ENCODE measurements around the gene SERPINE3.

Gene SERPINE3

DNA sequence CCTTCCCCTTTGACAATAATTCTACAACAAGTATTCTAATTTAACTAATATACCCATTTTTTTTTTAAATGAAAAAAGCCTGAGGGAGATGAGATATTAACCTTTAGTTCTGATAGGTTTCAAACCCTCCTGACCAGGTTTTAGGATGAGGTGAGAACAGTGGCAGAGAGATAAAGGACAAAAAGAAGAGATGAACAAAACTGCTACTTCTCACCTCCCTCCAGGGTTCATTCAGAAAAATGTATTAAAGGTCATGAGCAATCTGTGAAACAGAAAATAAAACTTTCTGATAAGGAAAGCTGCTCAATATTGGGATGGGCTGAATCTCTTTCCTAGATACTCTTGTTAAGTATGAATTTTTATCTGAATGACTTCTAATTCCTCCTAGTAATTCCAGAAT lies 24.1 kb downstream of the SERPINE3 start:
- no peak for DNase-seq (ENCODE audit: low read depth in 2 of 2)

DNA sequence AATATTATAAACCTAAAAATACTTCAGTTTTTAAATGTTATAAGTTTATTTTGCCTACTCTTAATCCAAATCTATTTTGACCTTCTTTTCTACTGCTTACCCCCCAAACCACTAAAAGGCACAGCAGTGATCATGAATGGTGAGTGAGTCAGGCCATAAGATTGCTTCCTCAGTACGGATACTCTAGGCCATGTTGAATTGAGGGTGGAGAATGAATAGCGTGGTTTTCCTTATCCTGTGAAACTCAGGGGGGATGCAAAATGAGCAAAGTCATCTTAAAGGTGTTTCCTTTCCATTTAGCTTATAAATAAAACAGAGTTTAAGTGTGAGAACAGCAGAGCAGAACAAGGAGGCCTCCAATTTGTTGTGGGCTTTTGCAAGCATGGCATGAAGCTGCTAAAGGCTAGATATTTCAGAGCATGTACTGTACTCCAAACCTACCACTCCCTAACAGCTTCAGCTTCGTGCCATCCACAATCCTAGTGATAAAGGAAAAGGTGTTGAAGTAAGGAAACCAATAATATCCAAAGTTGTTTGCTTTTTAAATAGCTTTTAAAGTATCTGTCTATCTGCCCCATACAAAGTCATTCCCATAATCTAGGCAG lies 25.0 kb downstream of the SERPINE3 start:
- no peak for DNase-seq (ENCODE audit: low read depth in 2 of 2)

DNA sequence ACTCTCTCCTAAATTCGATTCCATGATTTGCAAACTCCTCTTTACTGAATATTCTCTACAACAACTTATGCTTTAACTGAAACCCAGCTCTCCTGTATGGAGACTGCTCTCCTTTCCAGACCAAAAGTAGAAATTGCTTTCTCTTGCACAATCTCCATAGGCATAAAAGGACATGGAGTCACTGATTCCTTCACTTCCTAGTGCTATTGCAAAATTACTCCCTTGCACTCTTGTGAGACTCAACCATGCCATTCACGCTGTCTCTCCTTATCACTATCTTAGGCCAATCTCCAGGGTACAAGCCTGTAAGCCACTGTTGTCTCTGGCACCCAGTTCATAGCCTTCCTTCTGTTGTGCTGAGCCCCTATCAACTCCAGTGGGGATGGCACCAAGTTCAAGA lies 30.6 kb downstream of the SERPINE3 start:
- DNase-seq (ENCODE audit: low read depth in 2 of 2) = no peak

DNA sequence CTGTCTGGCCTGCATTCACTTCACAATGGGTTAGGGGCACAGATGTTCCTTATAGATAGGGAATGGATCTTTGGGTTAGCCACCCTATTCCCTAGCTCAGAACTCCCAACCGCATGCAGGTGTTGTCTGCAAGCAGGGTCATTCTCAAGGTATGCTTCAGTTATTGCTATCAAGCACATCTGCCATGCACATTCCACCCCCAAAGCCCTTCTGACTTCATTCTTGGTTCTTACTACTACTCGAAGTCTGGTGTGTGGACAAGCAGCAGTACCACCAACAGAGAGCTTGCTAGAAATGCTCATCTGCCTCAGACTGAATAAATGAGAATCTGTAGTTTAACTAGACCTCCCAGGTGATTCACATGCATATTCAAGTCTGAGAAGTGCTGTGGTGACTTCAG lies 31.3 kb downstream of the SERPINE3 start:
- DNase-seq (ENCODE audit: low read depth in 2 of 2) = no peak

DNA sequence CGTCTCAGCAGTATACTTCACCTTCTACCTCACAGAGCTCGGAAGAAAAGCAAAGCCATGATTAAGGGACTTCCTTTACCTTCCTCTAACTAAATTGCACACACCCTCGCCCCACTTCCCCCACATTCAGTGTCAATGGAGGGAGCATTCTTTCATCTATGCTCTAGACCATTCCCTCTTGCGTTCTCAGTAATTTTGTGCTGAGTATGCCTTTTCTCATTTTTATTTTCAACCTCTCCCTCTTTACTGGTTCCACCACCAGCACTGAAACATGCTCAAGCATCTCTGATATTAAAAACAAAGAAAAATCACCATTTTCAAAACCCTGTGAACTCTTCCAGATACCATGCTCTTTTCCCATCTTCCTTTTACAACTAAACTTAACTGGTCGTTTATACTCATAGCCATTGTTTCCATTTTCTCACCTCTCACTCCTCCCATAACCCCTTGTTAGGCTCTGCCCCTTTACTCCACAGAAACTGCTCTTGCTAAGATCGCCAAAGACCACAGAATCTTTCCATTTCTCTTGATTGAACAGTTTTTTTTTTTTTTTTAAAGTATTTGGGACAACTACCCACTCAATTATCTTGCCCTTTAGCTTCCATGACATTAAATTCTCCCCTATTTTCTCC lies 32.4 kb downstream of the SERPINE3 start:
- no peak for DNase-seq (ENCODE audit: low read depth in 2 of 2)

DNA sequence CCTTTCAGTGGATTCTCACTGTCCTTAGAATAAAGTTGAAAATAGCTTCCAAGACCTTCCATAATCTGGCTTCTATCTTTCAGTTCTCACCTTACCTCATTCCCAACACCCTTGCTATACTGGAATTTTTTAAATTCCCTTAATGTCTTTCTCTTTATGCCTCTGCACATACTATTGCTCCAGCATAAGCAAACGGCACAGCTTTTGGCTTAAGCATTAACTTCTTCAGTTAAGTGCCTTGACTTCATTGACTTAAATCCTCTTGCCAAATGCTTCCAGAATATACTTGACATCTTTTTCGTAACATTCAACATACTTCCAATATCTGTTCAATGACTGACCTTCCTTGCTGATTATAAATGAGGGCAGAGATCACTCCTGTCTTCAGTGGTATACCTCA lies 34.0 kb downstream of the SERPINE3 start:
- DNase-seq (ENCODE audit: low read depth in 2 of 2) = no peak

DNA sequence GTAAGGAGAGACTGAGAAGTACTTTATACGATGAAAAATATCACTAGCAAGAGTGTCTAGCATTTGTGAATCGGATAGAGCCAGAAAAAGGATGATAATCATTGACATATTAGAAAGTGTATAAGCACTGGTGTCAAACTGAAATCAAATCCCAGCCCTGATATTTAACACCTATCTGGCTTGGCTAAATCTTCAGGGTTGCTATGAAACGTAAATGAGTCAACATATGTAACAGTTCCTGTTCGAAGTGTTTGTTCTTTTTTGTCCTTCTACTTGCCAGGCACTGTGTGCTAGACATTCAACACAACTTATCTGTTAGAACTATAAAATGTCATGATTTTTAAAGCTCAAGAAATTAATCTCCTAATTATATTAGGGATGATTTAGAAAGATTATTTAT lies 40.8 kb downstream of the SERPINE3 start:
- no peak for DNase-seq (ENCODE audit: low read depth in 2 of 2)

DNA sequence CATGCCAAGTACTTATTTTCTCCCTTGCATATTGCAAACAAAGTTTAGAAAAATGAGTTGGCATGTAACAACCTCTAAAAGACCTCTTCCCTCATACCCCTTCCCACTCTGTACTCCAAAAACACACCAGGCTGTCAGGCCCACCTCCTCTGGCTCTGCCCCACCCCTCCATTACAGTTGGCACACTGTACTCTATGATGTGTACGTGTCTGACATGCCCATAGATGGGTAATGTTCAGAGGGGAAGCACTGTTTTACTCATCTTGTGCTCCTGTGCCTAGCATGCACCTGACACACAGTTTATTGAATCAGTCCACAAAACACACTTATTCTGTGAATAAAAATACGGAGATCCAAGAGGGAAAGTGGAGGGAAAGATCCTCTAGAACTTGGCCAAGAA lies 45.6 kb downstream of the SERPINE3 start:
- DNase-seq (ENCODE audit: low read depth in 2 of 2) = no peak

DNA sequence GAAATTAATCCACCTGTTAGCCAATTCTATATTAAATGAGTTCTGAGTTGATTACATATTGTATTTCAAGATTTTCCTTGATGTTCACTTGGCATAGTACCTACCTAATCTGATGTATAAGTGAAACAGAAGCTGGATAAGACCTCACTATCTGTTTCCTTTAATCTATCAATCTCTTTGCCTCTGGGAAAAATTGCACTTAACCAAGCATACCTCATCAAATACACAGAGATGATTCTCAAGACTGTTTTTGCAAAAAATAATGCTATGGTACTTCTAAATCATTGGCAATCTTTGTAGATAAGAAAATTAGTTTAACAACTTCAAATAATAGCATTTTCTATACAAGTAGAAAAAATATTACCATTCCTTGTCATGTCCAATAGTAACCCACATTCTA lies 55.2 kb downstream of the SERPINE3 start:
- DNase-seq (ENCODE audit: low read depth in 2 of 2) = no peak

DNA sequence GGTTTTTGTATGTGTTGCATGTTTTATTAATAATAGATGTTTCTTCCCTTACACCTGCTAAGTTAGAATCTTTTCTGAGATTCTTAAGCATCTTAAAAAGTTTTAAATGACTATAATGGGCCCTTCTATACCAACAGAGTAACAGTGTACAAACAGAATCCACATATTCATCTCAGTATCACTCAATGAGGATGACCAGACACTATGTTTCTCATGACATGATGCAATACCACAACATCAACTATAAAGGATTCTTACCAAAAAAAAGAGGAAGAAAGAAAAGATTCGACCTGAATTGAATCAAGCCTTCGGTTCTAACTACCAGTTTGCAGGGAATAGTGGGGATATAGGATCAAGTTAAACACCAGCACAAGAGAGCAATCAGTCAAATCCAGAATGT lies 56.9 kb downstream of the SERPINE3 start:
- no peak for DNase-seq (ENCODE audit: low read depth in 2 of 2)

DNA sequence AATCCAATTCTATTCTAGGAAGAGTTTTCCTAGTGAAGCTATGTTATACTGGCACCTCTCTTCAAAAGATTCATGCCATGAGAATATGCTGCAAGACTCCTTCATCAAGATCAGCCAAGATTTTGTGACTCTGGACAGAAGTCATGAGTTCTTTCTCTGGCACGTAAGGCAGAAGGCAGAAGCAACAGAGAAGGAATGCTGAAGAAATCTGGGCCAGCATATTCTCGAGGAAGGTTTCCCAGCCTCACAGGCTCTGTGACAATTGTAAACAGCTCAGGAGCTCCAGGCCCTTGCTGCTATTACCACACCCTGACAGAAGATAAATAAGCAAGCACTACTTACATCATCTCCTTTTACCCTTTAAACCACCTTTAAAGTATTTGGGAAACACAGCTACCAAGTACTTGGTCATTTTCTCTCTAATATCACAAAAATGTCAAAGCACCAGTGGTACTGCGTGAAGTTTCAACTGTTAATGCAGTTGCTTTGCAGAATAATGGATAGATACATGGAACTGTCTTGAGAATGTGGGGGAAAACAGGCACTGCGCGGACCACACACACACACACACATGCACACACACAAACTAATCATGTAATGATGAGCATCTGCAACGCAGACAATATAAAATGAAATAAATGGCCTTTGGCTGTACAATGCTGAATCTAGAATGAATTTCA lies 57.9 kb downstream of the SERPINE3 start:
- DNase-seq (ENCODE audit: low read depth in 2 of 2) = no peak

DNA sequence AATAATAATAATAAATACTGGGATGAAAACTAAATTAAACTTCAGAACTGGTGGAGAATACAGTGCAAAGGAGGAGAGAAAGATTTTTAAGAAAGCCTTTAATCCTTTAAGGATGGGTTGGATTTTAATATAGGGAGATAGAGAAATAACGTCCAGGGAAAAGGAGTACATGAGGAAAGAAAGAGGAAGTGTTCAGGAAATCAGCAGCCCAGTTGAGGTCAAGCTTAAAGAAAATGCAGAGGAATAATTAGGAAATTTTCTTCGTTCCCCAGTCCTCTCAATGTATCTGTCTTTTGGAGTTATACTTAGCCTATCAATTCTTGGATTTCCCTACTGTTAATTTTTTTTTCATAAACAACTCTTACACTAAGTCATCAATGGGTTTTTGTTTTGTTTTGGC lies 65.7 kb downstream of the SERPINE3 start:
- DNase-seq (ENCODE audit: low read depth in 2 of 2) = no peak

DNA sequence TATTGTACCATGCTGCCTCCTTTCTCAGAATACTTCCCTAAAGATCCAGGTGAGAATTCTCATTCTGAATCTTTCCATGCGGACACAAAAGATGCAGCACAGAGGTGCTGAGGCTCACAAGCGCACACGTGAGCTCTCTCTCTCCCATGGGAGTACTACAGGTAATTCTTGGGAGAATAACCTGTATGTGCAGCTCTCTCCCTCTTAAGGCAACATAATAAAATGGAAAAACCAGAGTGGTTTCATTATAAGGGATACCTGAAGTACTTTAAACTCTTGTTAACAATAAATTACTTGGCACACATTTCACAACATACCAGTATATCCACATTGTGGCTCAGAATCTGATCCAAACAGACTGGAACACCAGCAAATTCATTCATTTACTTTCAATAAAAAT lies 72.9 kb downstream of the SERPINE3 start:
- no peak for DNase-seq (ENCODE audit: low read depth in 2 of 2)
